Neural cell (in vitro differentiated cells): ENCODE measurements around the gene RYK. TPM values are rescaled to one million over a fixed set of nuclear protein-coding genes. Genes with fewer than 3 reads are reported as not detected.

ENCODE experiments used
- H2AFZ ChIP-seq: fragments of 200-600, 300-800 bp; sonication (generic), shearing (Covaris generic); 2 replicates; pipeline ENCODE4 v1.6.0; 2014; ENCODE audit warnings: low read depth, mild to moderate bottlenecking, antibody characterized with exemption, low read length, moderate library complexity
- H3F3A ChIP-seq: fragments of 200-600 bp; shearing (Covaris generic); 2 replicates; pipeline ENCODE4 v1.6.1; 2016; ENCODE audit warnings: mild to moderate bottlenecking, moderate library complexity, mixed read lengths, antibody characterized with exemption, low read length; ENCODE audit not compliant: insufficient read depth, poor library complexity, severe bottlenecking
- H3K27ac ChIP-seq: fragments of 200-600, 300-800 bp; sonication (generic), shearing (Covaris generic); 2 replicates; pipeline ENCODE4 v1.5.1; 2014; ENCODE audit warnings: mild to moderate bottlenecking, low read length, moderate library complexity
- H3K27me3 ChIP-seq: fragments of 300-800, 200-600 bp; sonication (generic), shearing (Covaris generic); 2 replicates; pipeline ENCODE4 v1.6.0; 2014; ENCODE audit warnings: mild to moderate bottlenecking, low read depth, low read length, moderate library complexity; ENCODE audit not compliant: insufficient read depth
- H3K36me3 ChIP-seq: fragments of 300-800, 200-600 bp; sonication (generic), shearing (Covaris generic); 2 replicates; pipeline ENCODE4 v1.5.1; 2014; ENCODE audit warnings: mild to moderate bottlenecking, antibody characterized with exemption, low read length, moderate library complexity; ENCODE audit not compliant: insufficient read depth
- H3K4me2 ChIP-seq: fragments of 300-800, 200-600 bp; sonication (generic), shearing (Covaris generic); 2 replicates; pipeline ENCODE4 v1.6.0; 2014; ENCODE audit warnings: mild to moderate bottlenecking, low read length
- H3K4me3 ChIP-seq: fragments of 300-800, 200-600 bp; sonication (generic), shearing (Covaris generic); 2 replicates; pipeline ENCODE4 v1.5.1; 2014; ENCODE audit warnings: mild to moderate bottlenecking, low read length, moderate library complexity
- H3K79me2 ChIP-seq: fragments of 200-600 bp; shearing (Covaris generic); replicated peaks from 2 replicates; pipeline ENCODE4 v1.6.0; 2014; ENCODE audit warnings: mild to moderate bottlenecking, low read length, moderate library complexity; ENCODE audit not compliant: insufficient read depth
- H3K9ac ChIP-seq: fragments of 300-800, 200-600 bp; sonication (generic), shearing (Covaris generic); 2 replicates; pipeline ENCODE4 v1.6.1; 2016; ENCODE audit warnings: mild to moderate bottlenecking, low read length, mixed read lengths
- H3K9me2 ChIP-seq: fragments of 200-600 bp; shearing (Covaris generic); 2 replicates; pipeline ENCODE4 v1.6.1; 2016; ENCODE audit warnings: mild to moderate bottlenecking, low read length, mixed read lengths; ENCODE audit not compliant: insufficient read depth
- H3K9me3 ChIP-seq: fragments of 200-600, 300-800 bp; sonication (generic), shearing (Covaris generic); 2 replicates; pipeline ENCODE4 v1.6.1; 2016; ENCODE audit warnings: mild to moderate bottlenecking, mixed run types, low read length, moderate library complexity, mixed read lengths
- H4K20me1 ChIP-seq: fragments of 200-600 bp; shearing (Covaris generic); 2 replicates; pipeline ENCODE4 v1.6.1; 2016; ENCODE audit warnings: mild to moderate bottlenecking, mixed run types; ENCODE audit not compliant: insufficient read depth
- EP300 ChIP-seq: fragments of 450-650 bp; conservative IDR thresholded peaks from 2 replicates; pipeline ENCODE4 v1.6.1; 2014; ENCODE audit warnings: antibody characterized with exemption, mild to moderate bottlenecking, moderate library complexity; ENCODE audit not compliant: poor library complexity, severe bottlenecking
- EZH2 ChIP-seq: fragments of 200-600, 300-800 bp; shearing (Covaris generic), sonication (generic); IDR thresholded peaks from 2 replicates; pipeline ENCODE4 v1.6.1; 2014; ENCODE audit warnings: antibody characterized with exemption, low read length, borderline replicate concordance, mild to moderate bottlenecking; ENCODE audit not compliant: insufficient read depth, poor library complexity, severe bottlenecking
- MXI1 ChIP-seq: fragments of 450-650 bp; conservative IDR thresholded peaks from 2 replicates; pipeline ENCODE4 v1.6.1; 2014; ENCODE audit warnings: antibody characterized with exemption, mild to moderate bottlenecking; ENCODE audit not compliant: poor library complexity, severe bottlenecking
- POLR2AphosphoS5 ChIP-seq: IDR thresholded peaks from 2 replicates; pipeline ENCODE4 v1.6.1; 2012
- RAD21 ChIP-seq: fragments of 450-650 bp; conservative IDR thresholded peaks from 2 replicates; pipeline ENCODE4 v1.6.1; 2014; ENCODE audit warnings: antibody characterized with exemption, mild to moderate bottlenecking, moderate library complexity
- REST ChIP-seq: IDR thresholded peaks from 2 replicates; pipeline ENCODE4 v1.6.1; 2012; ENCODE audit warnings: borderline replicate concordance
- SMC3 ChIP-seq: fragments of 450-650 bp; conservative IDR thresholded peaks from 2 replicates; pipeline ENCODE4 v1.6.1; 2014; ENCODE audit warnings: antibody characterized with exemption, mild to moderate bottlenecking, moderate library complexity; ENCODE audit not compliant: poor library complexity
- TAF1 ChIP-seq: IDR thresholded peaks from 2 replicates; pipeline ENCODE4 v1.6.1; 2012; ENCODE audit warnings: low read depth
- polyA plus RNA-seq: library from polyadenylated mRNA; depleted of rRNA; stranded (reverse); fragments of >200 nt; gene quantifications from 2 replicates; pipeline ENCODE4 v1.2.3, GENCODE V29; 2014
- TF ChIP-seq, protein P1 (sequence below): fragments of 450-650 bp; IDR thresholded peaks from 2 replicates; pipeline ENCODE4 v1.5.1; 2014; ENCODE audit warnings: antibody characterized with exemption, mild to moderate bottlenecking, moderate library complexity; ENCODE audit not compliant: poor library complexity, severe bottlenecking

Gene RYK
- polyA plus RNA-seq, 1 donor from 2014 or later: 68.6 TPM

GRCh38 chr3:134132961-134133360 lies 117.7 kb downstream of the RYK start:
- H3K4me3 ChIP-seq: no peak overlapping the region
- no peak overlapping the region for H3K4me2 ChIP-seq
- no peak for TF ChIP-seq EP300
- TF ChIP-seq POLR2AphosphoS5: no peak
- TF ChIP-seq TAF1: no peak
- no peak for TF ChIP-seq SMC3
- TF ChIP-seq MXI1: no peak
- no peak for TF ChIP-seq RAD21
- TF ChIP-seq EZH2: no peak
- TF ChIP-seq, protein P1, sequence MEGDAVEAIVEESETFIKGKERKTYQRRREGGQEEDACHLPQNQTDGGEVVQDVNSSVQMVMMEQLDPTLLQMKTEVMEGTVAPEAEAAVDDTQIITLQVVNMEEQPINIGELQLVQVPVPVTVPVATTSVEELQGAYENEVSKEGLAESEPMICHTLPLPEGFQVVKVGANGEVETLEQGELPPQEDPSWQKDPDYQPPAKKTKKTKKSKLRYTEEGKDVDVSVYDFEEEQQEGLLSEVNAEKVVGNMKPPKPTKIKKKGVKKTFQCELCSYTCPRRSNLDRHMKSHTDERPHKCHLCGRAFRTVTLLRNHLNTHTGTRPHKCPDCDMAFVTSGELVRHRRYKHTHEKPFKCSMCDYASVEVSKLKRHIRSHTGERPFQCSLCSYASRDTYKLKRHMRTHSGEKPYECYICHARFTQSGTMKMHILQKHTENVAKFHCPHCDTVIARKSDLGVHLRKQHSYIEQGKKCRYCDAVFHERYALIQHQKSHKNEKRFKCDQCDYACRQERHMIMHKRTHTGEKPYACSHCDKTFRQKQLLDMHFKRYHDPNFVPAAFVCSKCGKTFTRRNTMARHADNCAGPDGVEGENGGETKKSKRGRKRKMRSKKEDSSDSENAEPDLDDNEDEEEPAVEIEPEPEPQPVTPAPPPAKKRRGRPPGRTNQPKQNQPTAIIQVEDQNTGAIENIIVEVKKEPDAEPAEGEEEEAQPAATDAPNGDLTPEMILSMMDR: no peak
- TF ChIP-seq REST: no peak

GRCh38 chr3:134126153-134126552 lies 124.5 kb downstream of the RYK start:
- Histone ChIP-seq H3K9ac (no peak overlapping the region), H3K9me3 (peaks cover 6% of the 10 kb centered on the region), H3F3A (no peaks in the 10 kb centered on the region), H3K4me2 (no peak overlapping the region), H3K9me2 (no peaks in the 10 kb centered on the region), H3K27ac (no peak overlapping the region), H2AFZ (no peak overlapping the region), H3K36me3 (no peaks in the 10 kb centered on the region), H4K20me1 (no peaks in the 10 kb centered on the region), H3K27me3 (no peaks in the 10 kb centered on the region), H3K79me2 (no peaks in the 10 kb centered on the region), H3K4me3 (no peak overlapping the region)
- TF ChIP-seq POLR2AphosphoS5 (no peak), EP300 (no peak), EZH2 (no peak), SMC3 (no peak), REST (no peak), TAF1 (no peak), MXI1 (no peak), RAD21 (no peak)
- TF ChIP-seq, protein P1: no peak

More at GRCh38 chr3:134132961-134133360, 117.7 kb downstream of the RYK start:
- Histone ChIP-seq H3F3A (no peaks in the 10 kb centered on the region), H3K79me2 (no peaks in the 10 kb centered on the region), H4K20me1 (no peaks in the 10 kb centered on the region), H3K9ac (no peak overlapping the region), H3K9me3 (no peaks in the 10 kb centered on the region), H2AFZ (no peak overlapping the region), H3K27ac (no peak overlapping the region), H3K9me2 (no peaks in the 10 kb centered on the region), H3K36me3 (no peaks in the 10 kb centered on the region), H3K27me3 (no peaks in the 10 kb centered on the region)
